Uterus (tissue), 4 donors: ENCODE results near the gene CREG1. TPM values are rescaled to one million over a fixed set of nuclear protein-coding genes. Genes with fewer than 3 reads are reported as not detected.

Source experiments
- total RNA-seq, 4 donors: library from RNA; depleted of rRNA in 3 of 4; stranded (reverse); fragments of >200 nt in 3 of 4; gene quantifications; one replicate each; pipeline versions ENCODE4 v1.1.0 to v1.2.4, GENCODE V29; 2014 to 2023
- donor health status: DM: yes; HTN: yes; CAD: no.

CREG1 gene
- total RNA-seq, 4 donors from 2014 or later = 72.7 to 161 (median 91.0) TPM

Other genes with a start within 250 kb of the CREG1 start
- 1 to 10 TPM in 2 of 4 donors, not detected in 2; 1.6 to 3.3 TPM for gene CD247, start 35.2 kb downstream of the CREG1 start, total RNA-seq
- 10 to 100 TPM in 2 of 4 donors, 1 to 10 TPM in 2; 1.8 to 21.3 (median 12.5) TPM for gene RCSD1, start 76.5 kb upstream of the CREG1 start, total RNA-seq
- gene MPZL1, start 168.2 kb upstream of the CREG1 start, total RNA-seq = 100 to 1,000 TPM in 2 of 4 donors, 10 to 100 TPM in 2; 24.3 to 150 (median 82.3) TPM